ENCODE data around the gene REEP6.
"Not testable (repeated sequence)": the region's sequence is repeated elsewhere in the genome, so short reads cannot be mapped to it uniquely, and the experiment has no call there.

The REEP6 gene

GRCh38 chr19:1509602-1510441 lies 18.8 kb downstream of the REEP6 start:
- no peak for DNase-seq

- DNase-seq, result no peak
Measured at GRCh38 chr19:1510442-1510806, 19.4 kb downstream of the REEP6 start.

- no peak for DNase-seq
Measured at GRCh38 chr19:1510807-1511206, 19.8 kb downstream of the REEP6 start.

- DNase-seq, result no peak
Measured at GRCh38 chr19:1511318-1512317, 20.6 kb downstream of the REEP6 start.

- no peak for DNase-seq
Measured at GRCh38 chr19:1512671-1513498, 21.9 kb downstream of the REEP6 start, which contains the start of gene ADAMTSL5. Gene ADAMTSL5, minus strand, starts transcription at chr19:1513019. Its CDS starts 2,076 bp downstream, at chr19:1510943.

GRCh38 chr19:1513499-1514294 lies 22.7 kb downstream of the REEP6 start:
- DNase-seq, result no peak

- no peak for DNase-seq
Measured at GRCh38 chr19:1514295-1514661, 23.3 kb downstream of the REEP6 start.

GRCh38 chr19:1514986-1515721 lies 24.2 kb downstream of the REEP6 start:
- no peak for DNase-seq

GRCh38 chr19:1516395-1516753 lies 25.4 kb downstream of the REEP6 start:
- DNase-seq, result no peak

GRCh38 chr19:1518471-1518870 lies 27.5 kb downstream of the REEP6 start:
- no peak for DNase-seq

- not testable (repeated sequence) for DNase-seq
Measured at GRCh38 chr19:1519802-1520201, 28.8 kb downstream of the REEP6 start.

- DNase-seq, result no peak
Measured at GRCh38 chr19:1520203-1520780, 29.3 kb downstream of the REEP6 start.

GRCh38 chr19:1521636-1522035 lies 30.7 kb downstream of the REEP6 start:
- DNase-seq, result no peak

- no peak for DNase-seq
Measured at GRCh38 chr19:1522061-1522460, 31.1 kb downstream of the REEP6 start.

- DNase-seq, result no peak
Measured at GRCh38 chr19:1522838-1523237, 31.9 kb downstream of the REEP6 start.

GRCh38 chr19:1523412-1524286 lies 32.7 kb downstream of the REEP6 start, which contains the start of gene PLK5:
Gene PLK5, plus strand, starts transcription at chr19:1524077. Its CDS starts 2,920 bp downstream, at chr19:1526997.
- no peak for DNase-seq

- no peak for DNase-seq
Measured at GRCh38 chr19:1524287-1524971, 33.4 kb downstream of the REEP6 start.

GRCh38 chr19:1524972-1525325 lies 34.0 kb downstream of the REEP6 start:
- DNase-seq, result no peak

GRCh38 chr19:1525343-1525742 lies 34.4 kb downstream of the REEP6 start:
- no peak for DNase-seq

Measured in NCI-H187 (cell line).